Sciatic nerve (tissue), 2 donors: ENCODE results near the gene ADAM22. TPM values are rescaled to one million over a fixed set of nuclear protein-coding genes. Genes with fewer than 3 reads are reported as not detected.

ENCODE experiments used
- ATAC-seq: fragments of 200-7000 bp; cut with Tn5 transposase; one replicate; pipeline ENCODE4 v1.9.1; 2020; ENCODE audit warnings: mild to moderate bottlenecking, moderate library complexity
- DNase-seq: peaks from one replicate; pipeline ENCODE4 v3.0.0-alpha.2; 2020; ENCODE audit warnings: low spot score
- intact Hi-C: fragments of 100-400 bp; cut with DNase I; formaldehyde crosslinking; loops from one replicate; pipeline ENCODE4 v1.14.2; 2022
- total RNA-seq: library from RNA; stranded (reverse); fragmentation: NEBNext Ultra II Directional; extraction: Animal tissue kit (Norgen Biotek cat#: 25700); gene quantifications from one replicate; pipeline ENCODE4 v1.2.1, GENCODE V29; 2021
- donor health status: DM: no; HTN: no; CAD: no.
- donor health status: DM: no; HTN: no; CAD: no.

Gene ADAM22
- total RNA-seq, 1 donor from 2014 or later, result 8.5 TPM

- ATAC-seq, result no peak
- intact Hi-C loops, result no loop called here
These were observed 87.1 kb downstream of the ADAM22 start for GRCh38 chr7:88020953-88021665.

GRCh38 chr7:88027724-88028123 is 93.7 kb downstream of the ADAM22 start:
- intact Hi-C loops, result no loop called here
- no peak for ATAC-seq

More at GRCh38 chr7:88020953-88021665, 87.1 kb downstream of the ADAM22 start:
- no peak for DNase-seq

GRCh38 chr7:88034083-88034695 is 100.1 kb downstream of the ADAM22 start:
- DNase-seq, result no peak
- intact Hi-C loops, result no loop called here

More at GRCh38 chr7:88027724-88028123, 93.7 kb downstream of the ADAM22 start:
- DNase-seq, result no peak

GRCh38 chr7:88037050-88037449 is 103.0 kb downstream of the ADAM22 start:
- ATAC-seq (no peak), DNase-seq (no peak)
- intact Hi-C loops, result no loop called here

More at GRCh38 chr7:88034083-88034695, 100.1 kb downstream of the ADAM22 start:
- no peak for ATAC-seq

GRCh38 chr7:88040694-88041093 is 106.6 kb downstream of the ADAM22 start:
- intact Hi-C loops, result no loop called here
- DNase-seq (no peak), ATAC-seq (no peak)

GRCh38 chr7:88041583-88041982 is 107.5 kb downstream of the ADAM22 start:
- intact Hi-C loops, result no loop called here
- ATAC-seq, result no peak

GRCh38 chr7:88042157-88042556 is 108.1 kb downstream of the ADAM22 start:
- ATAC-seq, result no peak
- intact Hi-C loops, result no loop called here

More at GRCh38 chr7:88041583-88041982, 107.5 kb downstream of the ADAM22 start:
- no peak for DNase-seq

GRCh38 chr7:88042803-88043202 is 108.8 kb downstream of the ADAM22 start:
- intact Hi-C loops, result no loop called here
- no peak for DNase-seq
- ATAC-seq, result no peak

More at GRCh38 chr7:88042157-88042556, 108.1 kb downstream of the ADAM22 start:
- DNase-seq, result no peak

- ATAC-seq (no peak), DNase-seq (no peak)
- intact Hi-C loops, result no loop called here
These were observed 110.0 kb downstream of the ADAM22 start for GRCh38 chr7:88044069-88044468.

- intact Hi-C loops, result no loop called here
- ATAC-seq (no peak), DNase-seq (no peak)
These were observed 113.0 kb downstream of the ADAM22 start for GRCh38 chr7:88046839-88047573.

GRCh38 chr7:88057655-88058054 is 123.6 kb downstream of the ADAM22 start:
- intact Hi-C loops, result no loop called here
- DNase-seq (no peak), ATAC-seq (no peak)

- ATAC-seq (no peak), DNase-seq (no peak)
- intact Hi-C loops, result no loop called here
These were observed 128.2 kb downstream of the ADAM22 start for GRCh38 chr7:88062238-88062637.

- ATAC-seq (no peak), DNase-seq (no peak)
- intact Hi-C loops, result no loop called here
These were observed 135.0 kb downstream of the ADAM22 start for GRCh38 chr7:88069093-88069492.

- DNase-seq (no peak), ATAC-seq (no peak)
- intact Hi-C loops, result no loop called here
These were observed 138.1 kb downstream of the ADAM22 start for GRCh38 chr7:88071994-88072714.

- no peak for DNase-seq
- intact Hi-C loops, result no loop called here
- ATAC-seq, result no peak
These were observed 138.6 kb downstream of the ADAM22 start for GRCh38 chr7:88072715-88073055.

GRCh38 chr7:88073626-88074025 is 139.6 kb downstream of the ADAM22 start:
- intact Hi-C loops, result no loop called here
- DNase-seq (no peak), ATAC-seq (no peak)

- DNase-seq (no peak), ATAC-seq (no peak)
These were observed 141.2 kb downstream of the ADAM22 start for GRCh38 chr7:88075216-88075615.

GRCh38 chr7:88083883-88084282 is 149.8 kb downstream of the ADAM22 start:
- DNase-seq (no peak), ATAC-seq (no peak)
- intact Hi-C loops, result no loop called here

More at GRCh38 chr7:88075216-88075615, 141.2 kb downstream of the ADAM22 start:
- intact Hi-C loops, result no loop called here

GRCh38 chr7:88089561-88089960 is 155.5 kb downstream of the ADAM22 start:
- intact Hi-C loops, result no loop called here
- ATAC-seq (peak; percentile 38), DNase-seq (no peak)
